Cerebellar nuclear complex (tissue), 1 donor: ENCODE data around the gene RC3H2.
A peak's percentile ranks its signal among the peaks of the same experiment; 100 is the strongest.
"Not testable (repeated sequence)": the region's sequence is repeated elsewhere in the genome, so short reads cannot be mapped to it uniquely, and the experiment has no call there.

Experiments
- DNase-seq, 2 experiments: peaks; one replicate each; lab custom pipeline; 2025; lab: John Stamatoyannopoulos, UW

Gene RC3H2

DNA sequence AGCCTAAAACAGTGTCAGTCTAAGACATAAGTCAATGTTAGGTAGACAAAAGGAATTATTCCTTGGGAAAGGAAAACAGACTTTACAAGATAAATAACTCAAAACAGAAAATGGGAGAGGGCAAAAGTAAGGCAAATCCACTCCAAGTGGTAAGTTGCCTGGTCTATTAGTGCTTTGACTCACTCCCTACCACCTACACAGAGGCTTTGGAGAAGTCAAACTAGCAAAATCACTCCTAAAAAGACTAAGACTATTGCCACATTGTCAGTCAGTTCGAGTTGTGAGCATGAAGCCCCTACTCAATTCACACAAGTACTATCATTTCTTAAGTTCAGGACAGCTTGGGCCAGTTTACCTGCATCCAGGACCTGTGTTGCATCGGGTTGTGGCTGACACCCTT, 13.2 kb upstream of the RC3H2 start:
- no peak for DNase-seq

GRCh38 chr9:122912964-122913673, 8.0 kb upstream of the RC3H2 start, which contains the start of gene ZBTB6:
Gene ZBTB6, minus strand, starts transcription at chr9:122913323. Its CDS starts 1,251 bp downstream, at chr9:122912072.
- peak; percentile 18 to 38 for DNase-seq

DNA sequence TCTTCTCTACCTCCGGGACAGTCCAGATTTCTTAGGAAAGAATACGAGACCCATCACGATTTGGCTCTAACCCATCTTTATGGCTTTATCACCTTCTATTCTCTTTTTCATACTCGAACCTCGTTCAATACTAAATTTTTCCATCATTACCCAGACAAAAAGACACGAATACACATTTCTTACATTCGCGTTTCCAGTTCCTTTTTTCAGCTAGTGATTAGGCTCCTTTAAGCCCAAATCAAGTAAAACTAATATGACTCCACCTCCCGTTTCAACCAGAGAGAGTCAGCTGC, 7.5 kb upstream of the RC3H2 start:
- no peak for DNase-seq

DNA sequence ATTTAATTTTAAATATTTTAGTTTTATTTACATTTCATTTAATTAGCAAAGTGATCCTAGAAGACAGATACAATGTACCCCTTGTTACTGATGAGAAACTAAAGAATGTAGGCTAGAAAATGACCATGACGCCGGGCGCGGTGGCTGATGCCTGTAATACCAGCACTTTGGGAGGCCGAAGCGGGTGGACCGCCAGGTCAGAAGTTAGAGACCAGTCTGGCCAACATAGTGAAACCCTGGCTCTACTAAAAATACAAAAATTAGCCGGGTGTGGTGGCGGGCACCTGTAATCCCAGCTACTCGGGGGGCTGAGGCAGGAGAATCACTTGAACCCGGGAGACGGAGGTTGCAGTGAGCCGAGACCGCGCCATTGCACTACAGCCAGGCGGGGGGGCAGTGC, 963 bp upstream of the RC3H2 start:
- DNase-seq: not testable (repeated sequence)

GRCh38 chr9:122904466-122904822, 715 bp downstream of the RC3H2 start:
- no peak for DNase-seq

DNA sequence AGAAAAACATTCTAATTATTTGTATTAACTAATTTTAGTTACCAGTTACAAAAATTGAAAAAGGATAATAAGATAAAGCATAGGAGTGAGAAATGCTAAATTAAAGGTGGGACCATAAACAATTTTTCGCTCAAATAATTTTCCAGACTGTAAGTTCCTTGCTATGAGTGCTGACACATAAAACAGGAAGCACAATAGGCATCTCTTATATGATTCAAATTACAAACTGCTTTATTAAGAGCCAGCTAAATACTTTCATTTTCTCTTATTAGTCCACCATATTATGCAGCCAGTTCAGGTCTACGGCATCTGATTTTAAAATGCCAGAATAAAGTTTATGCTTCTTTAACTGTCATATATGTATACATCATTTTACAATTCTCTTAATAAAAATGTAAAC, 4.4 kb downstream of the RC3H2 start:
- DNase-seq: no peak

- DNase-seq: no peak
Observed at GRCh38 chr9:122897969-122898368, 7.2 kb downstream of the RC3H2 start.

- DNase-seq: no peak
Observed at GRCh38 chr9:122888480-122888879, 16.7 kb downstream of the RC3H2 start.

GRCh38 chr9:122883125-122883524, 22.0 kb downstream of the RC3H2 start:
- DNase-seq: no peak

- DNase-seq: no peak
Observed at GRCh38 chr9:122879443-122879842, 25.7 kb downstream of the RC3H2 start.

DNA sequence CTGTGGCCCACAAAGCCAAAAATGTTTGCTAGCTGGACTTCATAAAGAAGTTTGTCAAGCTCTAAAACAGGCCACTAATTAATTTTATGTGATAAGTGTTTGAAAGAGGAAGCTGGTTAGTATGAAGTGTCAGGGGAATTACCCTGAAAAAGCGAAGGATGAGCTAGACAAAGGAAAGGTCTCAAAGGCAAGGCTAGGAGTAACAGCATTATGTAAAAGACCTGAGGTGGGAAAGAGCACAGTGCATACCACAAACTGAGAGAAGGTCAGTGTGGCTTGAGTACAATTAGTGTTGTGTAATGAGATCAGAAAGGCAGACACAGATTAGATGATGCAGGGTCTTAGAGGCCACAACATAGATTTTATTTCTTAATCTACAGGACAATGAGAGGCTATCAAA, 29.6 kb downstream of the RC3H2 start:
- DNase-seq: no peak

- not testable (repeated sequence) for DNase-seq
Observed at GRCh38 chr9:122867276-122867675, 37.9 kb downstream of the RC3H2 start.

GRCh38 chr9:122866079-122866478, 39.1 kb downstream of the RC3H2 start:
- no peak for DNase-seq

DNA sequence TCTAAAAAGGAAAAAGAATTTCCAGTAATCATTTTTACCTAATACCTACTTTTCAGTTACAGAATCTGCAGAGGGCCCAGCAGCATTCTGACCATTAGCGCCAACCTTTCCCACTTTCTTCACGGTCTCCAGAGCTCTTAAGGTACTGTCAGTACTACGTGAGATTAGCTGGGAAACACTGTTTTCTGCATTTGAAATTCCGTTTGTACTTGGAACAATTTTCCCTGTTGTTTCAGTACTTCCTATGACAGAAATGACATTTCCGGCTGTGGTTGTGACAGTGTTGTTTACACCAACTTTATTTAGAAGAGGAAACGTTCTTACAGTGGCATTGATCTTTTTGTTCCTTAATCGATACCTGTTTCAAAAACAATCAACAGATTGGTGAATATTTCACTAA, 39.9 kb downstream of the RC3H2 start:
- no peak for DNase-seq

GRCh38 chr9:122863407-122863806, 41.8 kb downstream of the RC3H2 start:
- no peak for DNase-seq

GRCh38 chr9:122860319-122861142, 44.6 kb downstream of the RC3H2 start:
- no peak for DNase-seq

- no peak for DNase-seq
Observed at GRCh38 chr9:122857815-122858214, 47.3 kb downstream of the RC3H2 start.

- not testable (repeated sequence) for DNase-seq
Observed at GRCh38 chr9:122852085-122852786, 52.9 kb downstream of the RC3H2 start.

- no peak for DNase-seq
Observed at GRCh38 chr9:122848256-122848943, 56.8 kb downstream of the RC3H2 start.

DNA sequence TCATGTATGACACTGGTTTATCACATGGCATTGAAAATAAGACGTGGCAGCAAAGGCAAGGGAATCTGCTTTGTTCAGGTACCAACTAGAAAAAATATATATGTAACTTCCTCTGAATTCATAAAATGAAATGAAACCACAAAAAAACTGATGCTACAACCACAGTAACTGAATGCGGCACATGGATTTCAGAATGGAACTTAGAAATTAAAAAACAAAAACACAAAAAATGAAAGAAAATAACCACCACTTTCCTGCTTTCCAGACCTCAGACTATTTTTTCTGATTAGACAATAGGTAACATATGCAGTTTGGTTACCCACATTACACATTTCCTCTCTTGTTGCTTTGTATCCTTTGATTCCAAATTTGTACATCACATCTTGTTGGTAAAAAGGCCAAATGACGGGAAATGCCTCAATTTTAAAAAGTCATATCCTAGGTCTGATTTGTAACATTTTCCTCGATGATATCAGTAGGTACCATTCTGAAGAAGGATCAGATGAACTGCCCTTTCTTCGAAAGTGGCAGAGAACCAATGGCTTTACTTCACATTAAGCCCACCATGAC, 58.7 kb downstream of the RC3H2 start:
- DNase-seq: no peak

GRCh38 chr9:122845116-122845515, 60.0 kb downstream of the RC3H2 start:
- DNase-seq: no peak

DNA sequence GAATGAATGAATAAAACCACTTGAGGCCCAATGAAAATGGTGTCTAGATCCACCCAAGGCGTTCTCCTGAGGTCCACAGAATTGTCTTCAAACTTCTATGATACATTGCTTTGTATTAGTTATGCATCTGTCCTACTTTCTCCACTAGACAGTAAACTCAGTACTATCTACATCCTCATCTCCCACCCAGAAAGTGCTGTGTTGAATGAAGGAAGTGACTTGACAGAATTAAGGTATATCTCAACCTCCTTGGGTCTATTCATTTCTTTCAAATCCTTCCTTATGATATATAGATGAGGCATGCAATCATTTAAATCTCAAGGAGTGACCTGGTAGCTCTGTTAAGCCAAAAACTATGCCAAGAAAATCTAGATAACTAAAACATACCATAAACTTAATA, 61.0 kb downstream of the RC3H2 start:
- no peak for DNase-seq
